HG02852 (cell line): ENCODE measurements around the gene KRTAP16-1.

Experiments
- ATAC-seq: cut with Tn5 transposase; IDR thresholded peaks from one replicate; pipeline ENCODE4 v1.9.1; 2021; ENCODE audit warnings: mild to moderate bottlenecking, moderate library complexity; ENCODE audit not compliant: unreplicated experiment

The KRTAP16-1 gene

DNA sequence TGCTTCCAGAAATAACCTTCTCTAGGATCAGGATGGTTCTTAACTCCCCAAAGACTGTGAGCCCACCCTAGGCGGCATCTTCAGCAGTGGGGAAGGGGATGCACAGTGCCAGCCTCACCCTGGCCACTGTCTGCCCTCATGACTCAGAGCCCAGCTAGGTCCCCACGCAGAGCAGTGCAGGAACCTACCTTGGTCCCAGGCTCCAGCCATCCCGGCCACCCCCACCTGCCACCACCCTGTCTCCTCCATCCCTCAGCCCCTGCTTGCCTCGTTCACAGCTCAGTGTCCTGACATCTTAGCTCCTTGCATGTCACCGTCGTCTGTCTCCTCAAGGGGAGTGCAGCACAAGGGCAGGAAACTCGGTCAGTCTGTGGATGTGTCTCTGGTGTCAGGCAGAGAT is 22.5 kb upstream of the KRTAP16-1 start:
- no peak for ATAC-seq

DNA sequence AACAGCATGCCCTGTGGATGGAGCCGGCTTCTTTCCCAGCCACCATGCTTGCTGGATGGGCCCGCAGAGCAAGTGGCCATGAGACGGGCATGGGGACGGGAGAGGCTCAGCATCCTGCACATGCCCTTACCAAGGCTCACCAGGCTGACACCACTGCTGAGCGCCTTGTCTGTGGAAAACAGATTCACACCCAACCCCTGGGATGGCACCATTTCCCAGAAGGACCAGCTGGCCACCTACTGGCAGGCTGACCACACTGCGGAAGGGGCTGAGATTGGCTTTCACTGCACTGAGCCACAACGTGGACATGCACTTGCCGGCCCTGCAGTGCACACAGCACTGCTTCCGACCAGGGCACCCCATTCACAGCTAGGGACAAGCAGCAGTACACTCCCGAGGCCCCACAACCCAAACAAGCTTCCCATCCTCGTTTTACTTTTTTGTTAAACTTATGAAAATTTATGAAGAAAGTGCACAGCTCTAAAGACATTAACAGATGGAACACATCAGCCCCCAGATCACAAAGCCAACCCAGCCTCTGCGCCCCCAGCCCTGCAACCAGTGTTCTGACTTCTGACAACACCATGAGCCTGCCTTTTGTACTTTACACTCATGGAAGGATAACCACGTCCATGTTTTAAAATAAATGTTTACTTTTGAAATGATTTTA is 20.3 kb upstream of the KRTAP16-1 start:
- no peak for ATAC-seq

DNA sequence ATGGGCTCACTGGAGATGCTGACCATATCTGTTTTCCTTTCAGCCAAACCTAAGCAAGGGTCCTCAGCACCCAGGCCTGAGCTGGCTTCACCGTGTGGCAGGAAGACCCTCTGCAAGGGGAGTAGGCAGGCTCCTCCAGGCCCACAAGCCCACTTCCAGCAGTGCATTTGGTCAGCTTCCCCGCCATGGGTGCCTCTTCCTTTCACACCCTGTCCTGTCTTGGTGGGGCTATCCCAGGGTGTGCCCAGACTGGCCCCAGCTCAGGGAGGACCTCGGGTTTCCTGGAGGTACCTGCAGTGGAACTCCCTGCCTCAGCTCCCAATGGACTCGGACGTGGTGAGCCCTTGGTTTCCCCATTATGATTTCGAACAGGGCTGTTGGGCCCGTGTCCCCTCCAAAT is 19.1 kb upstream of the KRTAP16-1 start:
- no peak for ATAC-seq

DNA sequence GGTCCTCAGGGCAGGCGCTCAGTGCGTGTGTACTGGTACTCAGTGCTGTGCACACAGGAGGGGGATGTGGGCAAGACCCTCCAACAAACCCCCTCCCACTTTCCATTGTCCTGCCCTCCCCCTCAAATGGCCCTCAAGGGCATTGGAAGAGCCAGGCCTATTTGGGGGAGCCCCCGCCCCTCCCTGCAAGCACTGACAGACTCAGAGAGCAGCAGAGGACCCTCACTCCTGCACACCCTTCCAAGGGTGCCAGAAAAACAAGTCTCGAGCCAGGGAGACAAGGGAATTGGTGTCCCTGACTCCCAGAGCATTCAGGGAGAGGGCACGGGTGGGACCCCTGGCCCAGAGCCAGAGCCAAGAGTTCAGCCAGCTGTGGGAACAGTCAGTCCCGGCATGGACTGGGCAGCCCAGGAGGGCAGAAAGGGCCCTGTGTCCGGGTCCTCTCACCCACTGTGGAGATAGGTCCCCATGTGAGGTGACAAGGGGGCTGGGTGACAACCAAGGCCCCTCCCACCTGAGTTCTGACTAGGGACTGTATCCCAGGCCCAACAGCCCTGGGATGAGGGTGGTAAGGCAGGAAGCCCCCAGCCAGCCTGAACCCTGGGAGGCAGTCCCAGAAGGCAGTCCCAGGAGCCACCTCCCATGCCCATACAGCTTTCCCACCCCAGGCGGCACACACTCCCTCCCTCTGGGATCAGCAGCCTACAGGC is 18.5 kb upstream of the KRTAP16-1 start:
- ATAC-seq, result no peak

DNA sequence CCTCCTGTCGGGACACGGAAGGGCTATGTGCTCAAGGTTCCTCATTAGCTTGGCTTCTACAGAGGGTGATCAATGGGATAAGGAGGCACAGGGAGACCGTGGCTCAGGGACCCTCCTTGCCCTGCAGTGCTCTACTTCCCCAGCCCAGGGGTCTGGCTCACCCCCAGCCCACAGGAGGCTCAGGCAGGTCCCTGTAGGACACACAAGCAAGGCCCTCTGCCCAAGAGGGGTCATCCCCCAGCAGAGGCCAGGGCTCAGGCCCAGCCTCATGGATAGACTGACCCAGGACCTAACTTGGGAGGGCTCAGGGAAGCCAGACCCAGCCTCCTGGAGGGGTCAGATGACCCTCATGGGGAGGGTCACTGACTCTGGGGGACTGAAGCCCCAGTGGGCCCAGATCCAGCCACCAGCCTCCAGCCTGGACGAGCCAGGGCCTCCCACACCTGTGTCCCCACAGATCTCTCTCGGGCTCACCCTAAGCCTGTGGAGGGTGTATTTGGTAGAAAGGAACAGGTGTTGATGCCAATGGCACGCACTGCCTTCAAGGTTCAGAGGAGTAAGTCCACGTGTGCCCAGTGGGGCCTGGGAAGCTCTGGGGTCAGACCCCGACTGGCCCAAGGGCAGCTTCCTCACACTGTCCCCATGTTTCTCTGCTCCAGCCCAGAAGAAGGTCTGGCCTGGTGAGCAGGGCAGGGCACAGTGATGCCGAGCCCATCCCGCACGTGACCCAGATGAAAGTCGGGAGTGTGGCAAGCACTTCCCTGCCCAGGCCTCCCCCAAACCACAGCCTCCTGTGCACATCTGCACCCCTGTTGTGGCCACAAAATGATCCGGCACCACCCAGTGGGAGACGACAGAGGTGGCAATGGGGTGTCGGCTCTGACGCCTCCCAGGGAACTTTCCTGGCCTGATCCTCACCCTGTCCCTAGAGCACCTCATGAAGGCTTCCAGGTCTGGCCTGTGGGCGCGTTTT is 17.4 kb upstream of the KRTAP16-1 start:
- no peak for ATAC-seq

DNA sequence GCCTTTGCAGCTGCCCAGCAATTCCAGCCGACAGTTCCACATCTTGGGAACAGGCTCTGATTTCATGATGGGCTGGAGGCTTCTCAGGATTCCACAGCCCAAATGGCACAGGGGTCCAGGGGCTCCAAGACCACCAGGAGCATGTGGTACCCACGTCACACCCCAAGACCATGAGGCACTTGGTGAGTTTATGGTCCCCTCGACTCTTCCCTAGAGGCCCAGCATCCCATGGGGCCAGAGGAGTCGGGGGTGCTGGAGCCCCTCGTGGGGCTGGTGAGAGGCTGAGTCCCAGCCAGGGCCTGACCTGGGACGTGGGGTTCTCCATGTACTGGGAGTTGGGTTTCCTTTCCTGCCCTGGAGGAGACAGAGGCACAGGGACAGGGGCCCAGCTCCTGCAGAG is 16.5 kb upstream of the KRTAP16-1 start:
- no peak for ATAC-seq

DNA sequence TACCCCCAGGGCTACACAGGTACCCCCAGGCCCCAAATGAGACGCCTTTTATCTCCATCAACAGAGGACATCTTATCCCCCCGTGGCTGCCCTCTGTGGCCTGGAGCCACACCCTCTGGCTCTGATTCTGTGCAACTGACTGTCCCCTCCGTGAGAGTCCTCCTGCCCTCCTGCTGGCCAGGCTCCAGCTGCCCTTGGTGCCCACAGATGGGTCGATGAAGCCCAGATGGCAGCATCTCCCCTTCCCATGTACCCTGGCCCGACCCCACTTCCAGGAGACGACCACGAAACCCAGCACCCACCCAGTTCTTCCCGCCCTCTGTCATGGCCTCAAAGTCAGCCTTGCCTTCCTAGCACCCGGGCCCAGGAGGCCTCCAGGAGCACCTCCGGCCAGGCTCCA is 16.0 kb upstream of the KRTAP16-1 start:
- no peak for ATAC-seq

DNA sequence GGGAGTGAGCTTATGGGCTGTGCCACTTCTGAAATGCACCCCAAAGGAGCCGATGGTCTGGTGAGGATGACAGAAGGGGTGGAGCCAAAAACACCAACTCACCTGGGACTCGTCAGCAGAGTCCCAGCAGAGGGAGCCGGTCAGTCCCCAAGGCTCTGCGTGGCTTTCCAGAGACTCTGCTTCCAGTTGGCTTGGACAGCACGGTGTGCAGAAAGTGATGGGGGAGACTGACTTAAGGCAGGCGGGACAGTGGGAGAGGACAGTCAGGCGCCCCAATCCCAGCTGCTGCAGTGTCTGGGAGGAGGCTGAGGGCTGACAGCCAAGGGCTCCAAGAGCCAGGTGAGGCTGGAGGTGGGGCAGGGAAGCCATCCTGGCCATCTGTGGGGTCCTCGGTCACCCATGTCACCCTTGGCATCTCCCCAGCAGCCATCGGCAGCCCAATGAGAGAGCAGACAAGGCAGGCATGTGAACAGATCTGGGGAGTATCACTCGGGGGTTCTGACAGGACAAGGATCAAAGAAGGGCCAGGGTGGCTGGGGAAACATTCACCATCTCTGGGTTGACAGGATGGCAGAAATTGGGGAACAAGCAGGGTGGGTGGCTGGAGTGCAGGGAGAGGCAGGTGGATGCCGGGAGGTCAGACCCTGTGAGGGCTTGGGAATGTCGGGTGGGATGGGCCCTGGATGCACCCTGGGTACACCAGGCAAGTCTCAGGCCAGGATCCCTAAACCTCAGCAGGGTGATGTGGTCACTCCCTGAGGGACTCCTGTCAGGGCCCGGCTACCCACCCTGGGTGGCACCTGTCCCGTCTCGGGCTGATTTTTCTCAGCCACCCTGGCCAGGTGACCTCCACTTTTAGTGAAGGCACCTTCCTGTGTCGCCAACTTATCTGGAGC is 15.3 kb upstream of the KRTAP16-1 start:
- no peak for ATAC-seq

DNA sequence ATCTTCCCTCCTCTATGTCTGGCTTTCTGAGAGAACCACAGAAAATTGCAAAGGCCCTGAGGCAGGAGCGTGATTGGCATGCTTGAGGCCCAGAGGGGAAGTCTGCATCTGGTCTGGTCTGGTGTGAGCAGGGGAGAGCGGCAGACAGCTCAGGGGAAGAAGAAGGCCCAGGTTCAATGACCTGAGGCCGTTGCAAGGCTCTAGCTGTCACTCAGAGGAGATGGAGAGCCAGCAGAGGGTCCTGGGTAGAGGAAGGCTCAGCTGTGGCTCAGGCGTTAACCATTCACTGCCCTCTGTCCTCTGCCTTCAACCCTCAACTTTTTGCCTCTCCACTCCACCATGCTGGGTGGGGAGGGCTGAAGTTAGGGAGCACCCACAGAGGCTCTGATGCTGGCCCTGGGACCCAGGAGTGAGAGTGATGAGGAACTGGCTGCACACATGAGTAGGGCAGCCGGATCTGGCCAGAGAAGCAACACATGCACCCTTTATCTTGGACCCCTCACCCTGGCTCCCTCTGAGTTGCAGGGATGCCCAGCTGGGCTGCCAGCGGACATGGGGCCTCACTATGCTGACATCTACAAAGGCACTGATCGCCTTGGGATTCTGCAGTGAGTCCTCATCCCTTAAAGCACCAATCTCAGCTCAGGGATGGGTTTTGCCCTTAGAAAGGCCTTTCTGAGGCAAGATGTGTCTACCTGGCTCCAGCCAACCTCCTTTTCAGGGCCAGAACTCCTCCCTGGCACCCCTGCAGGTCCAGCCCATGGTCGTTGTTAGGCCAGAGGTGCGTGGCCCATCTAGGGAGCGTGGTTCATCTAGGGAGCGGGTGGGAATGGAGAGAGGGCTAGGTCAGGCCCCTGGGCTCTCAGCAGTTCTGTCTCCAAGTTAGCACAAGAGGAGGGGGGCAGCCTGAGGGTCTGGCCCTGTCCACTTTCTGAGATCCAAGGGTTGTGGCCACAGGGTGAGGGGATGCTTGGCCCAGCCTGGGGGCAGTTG is 14.1 kb upstream of the KRTAP16-1 start:
- no peak for ATAC-seq

DNA sequence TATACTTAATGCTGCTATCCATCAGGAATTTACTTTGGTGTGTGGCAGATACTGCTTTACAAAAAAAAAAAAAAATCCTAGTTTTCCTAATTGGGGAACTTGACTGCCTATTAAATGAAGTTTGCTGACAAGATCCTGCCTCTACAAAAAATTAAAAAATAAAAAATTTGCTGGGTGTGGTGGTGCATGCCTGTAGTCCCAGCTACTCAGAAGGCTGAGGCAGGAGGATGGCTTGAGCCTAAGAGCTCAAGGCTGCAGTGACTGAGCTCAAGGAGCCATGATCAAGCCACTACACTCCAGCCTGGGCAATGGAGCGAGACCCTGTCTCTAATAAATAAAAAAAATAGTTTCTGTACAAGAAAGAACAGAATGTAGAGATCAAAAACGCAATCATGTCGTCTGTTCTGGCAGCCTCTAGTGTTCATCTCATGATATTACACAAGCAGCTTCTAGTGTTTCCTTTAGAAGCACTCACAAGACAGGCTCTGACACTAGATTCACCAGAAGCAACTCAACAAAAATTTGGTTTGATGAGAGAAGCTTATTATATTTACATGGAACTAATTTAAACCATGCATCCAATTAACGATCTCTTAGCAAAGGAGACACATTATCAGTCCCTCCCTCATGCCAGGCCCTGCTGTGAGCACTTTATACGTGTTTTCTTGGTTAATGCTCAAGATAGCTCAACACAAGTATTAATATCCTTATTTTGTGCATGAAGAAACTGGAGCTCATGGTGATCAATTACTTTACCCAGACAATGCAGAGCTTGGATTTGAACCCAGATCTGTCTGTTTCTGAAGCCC is 13.2 kb upstream of the KRTAP16-1 start:
- ATAC-seq, result no peak

DNA sequence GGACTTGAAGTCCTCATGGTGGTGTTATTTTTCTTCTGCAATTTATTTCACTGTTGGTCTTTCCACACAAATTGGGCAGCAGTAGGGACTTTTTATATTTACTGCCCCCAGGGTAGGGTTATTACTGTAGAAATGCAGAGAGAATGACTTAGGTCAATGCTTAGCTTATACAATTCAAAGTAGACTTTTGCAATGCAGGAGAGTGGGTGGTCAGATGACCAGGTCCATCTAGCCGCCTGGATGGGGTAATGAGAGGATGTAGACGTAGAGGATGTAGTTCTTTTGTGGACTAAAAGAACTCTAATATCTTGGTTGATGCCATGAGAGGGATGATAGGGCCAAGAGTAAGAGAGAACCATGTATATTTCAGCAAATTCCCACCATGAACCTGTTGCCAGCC is 9.1 kb upstream of the KRTAP16-1 start:
- no peak for ATAC-seq

DNA sequence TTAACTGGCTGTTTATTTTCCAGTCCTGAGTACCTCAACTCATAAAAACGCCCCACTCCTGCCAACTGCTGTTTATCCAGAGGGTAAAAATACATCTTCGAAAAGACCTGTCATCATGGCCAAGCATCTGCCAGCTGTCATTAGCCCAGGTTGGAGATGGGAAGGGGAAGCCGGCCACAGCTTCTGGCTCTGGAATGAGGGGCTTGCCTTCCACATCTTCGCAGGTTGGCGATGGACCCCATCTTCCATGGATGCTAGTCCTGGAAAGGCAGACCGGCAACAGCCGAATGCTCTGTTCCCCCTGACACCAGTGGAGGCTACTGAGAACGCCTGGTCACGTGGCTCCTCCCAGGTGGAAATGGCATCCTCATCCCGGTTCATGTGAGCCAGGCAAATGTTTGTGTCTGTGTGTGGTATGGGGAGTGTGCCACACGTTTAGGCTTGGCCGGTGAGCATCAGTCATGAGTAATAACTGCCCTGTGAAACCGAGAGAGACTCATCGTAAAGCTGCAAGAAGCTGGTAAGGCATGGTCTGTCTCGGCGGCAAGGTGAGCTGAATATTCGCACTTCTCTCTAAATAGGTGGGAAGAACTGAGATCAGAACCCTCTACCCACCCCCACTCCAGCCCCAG is 6.8 kb upstream of the KRTAP16-1 start:
- no peak for ATAC-seq

DNA sequence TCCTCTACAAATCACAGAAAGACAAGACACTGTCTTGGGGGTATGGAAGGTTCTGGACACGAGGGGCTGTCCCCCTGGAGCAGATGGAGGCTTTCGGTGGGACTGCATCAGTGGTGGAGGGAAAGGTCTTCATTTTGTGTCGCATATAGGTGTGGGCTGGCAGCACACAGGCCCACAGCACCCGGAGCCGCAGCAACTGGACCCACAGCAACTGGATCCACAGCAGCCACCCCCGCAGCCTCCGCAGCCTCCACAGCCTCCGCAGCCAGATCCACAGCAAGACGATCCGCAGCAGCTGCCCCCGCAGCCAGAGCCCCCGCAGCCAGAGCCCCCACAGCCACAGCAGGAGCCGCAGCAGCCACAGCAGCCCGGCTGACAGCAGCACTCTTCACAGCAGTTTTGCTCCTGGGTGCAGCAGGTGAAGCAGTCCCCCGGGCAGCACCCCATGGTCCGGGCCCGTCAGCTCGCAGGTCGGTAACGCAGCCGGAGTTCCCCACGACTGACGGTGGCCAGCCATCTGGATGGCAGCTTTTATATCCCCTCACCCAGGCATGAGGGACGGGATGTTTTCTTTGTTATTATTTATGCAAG is 6.2 kb upstream of the KRTAP16-1 start, which contains the start of gene KRTAP17-1:
Gene KRTAP17-1 (minus strand): TSS at position 507 of the 591 bp plus-strand sequence. CDS start 60 bp downstream, at position 447.
- ATAC-seq, result no peak

DNA sequence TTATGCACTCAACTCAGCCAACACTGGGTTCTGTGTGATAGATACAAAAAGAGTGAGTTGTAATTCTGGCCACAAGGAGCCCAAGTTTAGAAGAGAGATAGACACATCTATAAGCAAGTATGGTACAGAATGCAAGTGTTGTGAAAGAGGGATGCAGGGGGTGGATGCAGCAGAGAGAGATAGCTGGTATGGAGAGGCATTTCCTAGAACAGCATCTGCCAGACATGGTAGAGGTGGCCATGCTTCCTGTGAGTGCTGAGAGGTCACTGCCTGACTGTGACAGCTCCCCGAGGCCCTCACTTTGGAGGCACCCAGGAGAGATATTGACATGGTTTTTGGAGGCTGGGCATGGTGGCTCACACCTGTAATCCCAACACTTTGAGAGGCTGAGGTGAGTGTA is 2.0 kb upstream of the KRTAP16-1 start:
- ATAC-seq, result no peak

DNA sequence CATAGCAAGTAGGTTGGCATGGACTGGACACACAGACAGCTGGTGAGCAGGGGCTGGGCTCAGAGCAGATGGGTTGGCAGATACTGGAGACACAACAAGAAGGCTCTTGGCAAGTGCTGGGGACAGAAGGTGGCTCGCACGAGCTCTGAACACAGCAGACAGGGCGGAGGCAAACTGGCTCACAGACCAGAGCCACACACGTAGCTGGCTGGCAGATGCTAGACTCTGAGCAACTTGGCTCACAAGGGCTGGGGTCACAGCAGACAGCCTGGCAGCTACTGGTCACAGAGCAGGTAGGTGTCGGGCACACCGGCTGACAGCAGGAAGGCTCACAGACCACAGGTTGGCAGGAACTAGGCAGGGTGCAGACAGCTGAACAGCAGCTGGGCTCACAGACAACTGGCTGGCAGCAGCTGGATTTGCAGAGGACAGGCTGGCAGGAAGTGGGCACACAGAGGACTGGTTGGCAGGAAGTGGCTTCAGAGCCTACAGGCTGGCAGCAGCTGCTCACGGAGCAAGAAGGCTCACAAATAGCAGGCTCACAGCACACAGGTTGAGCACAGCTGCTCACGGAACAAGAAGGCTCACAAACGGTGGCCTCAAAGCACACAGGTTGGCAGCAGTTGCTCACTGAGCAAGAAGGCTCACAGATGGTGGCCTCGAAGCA is 725 bp downstream of the KRTAP16-1 start:
- ATAC-seq, result no peak

DNA sequence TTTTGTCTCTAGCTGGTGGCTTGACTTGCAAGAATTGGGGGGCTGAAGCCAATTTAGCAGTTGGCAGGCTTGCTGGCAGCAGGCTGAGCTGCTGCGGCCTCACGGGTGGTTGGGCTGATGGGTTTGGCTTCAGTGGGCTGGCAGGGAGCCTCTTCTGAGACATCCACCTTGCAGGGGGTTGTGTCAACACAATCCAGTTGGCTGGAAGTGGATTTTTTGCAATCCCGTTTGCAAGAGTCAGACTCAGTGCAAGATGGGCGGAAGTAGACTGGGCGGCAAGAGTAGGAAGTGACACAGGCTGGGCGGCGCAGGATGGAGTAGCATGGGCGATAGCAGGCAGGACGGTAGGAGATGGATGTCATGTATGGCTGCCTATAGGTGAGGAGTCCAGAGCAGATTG is 1.5 kb downstream of the KRTAP16-1 start:
- no peak for ATAC-seq

DNA sequence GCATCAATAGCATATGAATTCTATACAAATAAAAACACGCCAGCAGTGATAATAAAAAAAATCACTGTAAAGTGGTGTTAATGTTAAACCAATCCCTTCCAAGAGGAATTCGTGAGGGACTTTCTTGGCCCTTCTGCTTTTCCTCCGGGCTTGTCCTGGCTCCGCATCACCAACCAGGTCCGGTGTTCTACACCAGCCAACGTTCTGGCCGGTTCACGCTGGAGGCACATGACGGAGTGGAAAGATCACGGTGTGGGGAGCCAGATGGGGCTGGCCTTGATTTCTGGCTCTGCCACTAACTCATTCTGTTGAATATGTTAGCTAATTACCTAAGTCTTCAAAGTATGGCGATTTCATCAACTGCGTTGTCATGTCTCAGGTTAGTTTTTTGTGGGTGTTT is 5.0 kb downstream of the KRTAP16-1 start:
- no peak for ATAC-seq
